HUDEP-2 (cell line): Measurements from ENCODE around the gene DUSP28.

ENCODE experiments used
- DNase-seq, 76 experiments: peaks; one replicate each; lab custom pipeline; 2025; ENCODE audit not compliant: unreplicated experiment in 76 of 76; lab: John Stamatoyannopoulos, UW

The DUSP28 gene

DNA sequence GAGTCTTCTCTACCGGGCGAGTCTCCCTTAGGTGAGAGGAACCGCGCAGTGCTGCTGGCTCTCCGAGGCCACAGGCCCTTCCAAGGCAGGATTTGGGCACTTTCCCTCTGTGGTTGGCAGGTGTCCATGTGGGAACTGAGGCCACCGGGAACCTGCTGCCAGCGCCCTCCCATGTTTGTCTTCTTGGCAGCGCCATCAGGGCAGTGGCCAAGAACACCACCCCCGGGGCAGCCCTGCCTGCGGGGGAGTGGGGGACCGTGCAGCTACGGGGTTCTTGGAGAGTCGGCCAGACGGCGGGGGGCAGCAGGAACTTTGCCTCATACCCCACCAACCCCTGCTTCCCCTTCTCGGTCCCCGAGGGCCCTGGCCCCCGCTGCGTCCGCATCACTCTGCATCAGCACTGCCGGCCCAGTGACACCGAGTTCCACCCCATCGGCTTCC, 36.4 kb downstream of the DUSP28 start:
- no peak for DNase-seq

DNA sequence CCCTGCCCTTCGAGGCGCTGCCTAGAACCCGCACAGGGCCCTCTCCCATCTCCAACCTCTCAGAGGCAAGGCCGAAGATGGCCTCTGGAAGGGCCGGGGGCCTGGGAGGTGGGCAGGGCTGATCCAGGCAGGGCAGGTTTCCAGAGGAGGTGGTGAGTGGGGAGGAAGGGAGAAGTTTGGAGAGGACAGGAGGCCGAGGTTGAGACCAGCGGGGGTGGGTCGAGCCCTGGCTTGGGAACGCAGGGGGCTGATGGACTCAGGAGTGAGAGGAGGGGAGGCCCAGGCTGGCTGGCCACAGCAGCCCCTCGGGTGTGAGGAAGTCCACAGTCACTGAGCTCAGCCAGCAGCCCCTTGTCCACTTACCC, 36.9 kb downstream of the DUSP28 start:
- no peak for DNase-seq

DNA sequence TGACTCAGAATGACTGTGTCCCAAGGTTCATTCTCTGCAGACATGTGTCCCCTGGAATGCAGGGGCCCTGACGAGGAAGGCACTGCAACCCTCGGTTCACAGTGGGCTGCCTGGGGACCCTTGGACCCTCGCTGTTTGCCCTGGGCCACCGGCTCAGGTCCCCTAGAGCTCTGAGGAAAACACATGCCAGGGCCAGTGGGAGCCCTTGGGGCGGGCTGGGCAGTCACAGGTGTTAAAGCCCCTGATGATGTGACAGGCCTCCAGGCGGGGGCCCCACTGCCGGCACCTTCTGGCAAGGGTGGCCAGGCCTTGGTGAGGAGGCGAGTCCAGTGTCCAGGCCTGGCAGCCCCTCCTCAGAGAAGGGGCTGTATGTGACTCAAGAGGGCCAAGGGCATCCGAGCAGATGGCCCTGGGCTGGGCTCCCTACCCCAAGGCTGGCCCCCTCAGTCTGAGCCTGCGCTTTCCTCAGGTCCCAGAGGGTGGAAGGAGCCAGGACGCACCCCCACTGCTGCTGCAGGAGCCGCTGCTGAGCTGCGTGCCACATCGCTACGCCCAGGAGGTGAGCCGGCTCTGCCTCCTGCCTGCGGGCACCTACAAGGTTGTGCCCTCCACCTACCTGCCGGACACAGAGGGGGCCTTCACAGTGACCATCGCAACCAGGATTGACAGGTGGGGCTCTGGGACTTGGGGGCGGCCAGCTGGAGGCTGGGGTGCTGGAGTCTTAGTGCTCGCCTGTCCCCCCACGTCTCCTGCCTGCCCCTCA, 37.4 kb downstream of the DUSP28 start:
- no peak for DNase-seq

DNA sequence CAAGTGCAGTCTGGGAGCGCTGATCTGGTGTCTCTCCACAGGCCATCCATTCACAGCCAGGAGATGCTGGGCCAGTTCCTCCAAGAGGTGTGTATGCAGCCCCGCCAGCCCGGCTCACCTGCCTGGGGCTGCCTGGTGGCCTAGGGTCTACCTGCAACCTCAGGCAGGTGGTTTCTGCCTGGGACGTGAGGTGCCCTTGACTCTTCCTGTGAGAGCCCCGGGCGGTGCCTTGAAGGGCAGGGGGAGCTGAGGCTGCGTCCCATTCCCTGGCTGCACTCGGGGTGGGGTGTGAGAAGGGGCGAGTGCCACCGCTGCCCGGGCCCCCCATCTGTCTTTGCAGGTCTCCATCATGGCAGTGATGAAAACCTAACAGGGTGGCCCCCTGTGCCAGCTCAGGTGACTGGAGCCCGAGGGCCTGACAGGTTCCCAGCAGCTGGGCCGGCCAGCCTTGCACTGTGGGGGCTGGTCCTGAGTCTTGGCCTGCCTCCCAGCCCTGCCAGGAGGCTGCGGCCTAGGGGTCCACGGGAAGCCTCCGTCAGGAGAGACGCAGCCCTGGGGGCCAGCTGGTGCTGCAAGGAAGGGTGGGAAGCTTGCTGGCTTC, 38.3 kb downstream of the DUSP28 start:
- DNase-seq, result no peak

DNA sequence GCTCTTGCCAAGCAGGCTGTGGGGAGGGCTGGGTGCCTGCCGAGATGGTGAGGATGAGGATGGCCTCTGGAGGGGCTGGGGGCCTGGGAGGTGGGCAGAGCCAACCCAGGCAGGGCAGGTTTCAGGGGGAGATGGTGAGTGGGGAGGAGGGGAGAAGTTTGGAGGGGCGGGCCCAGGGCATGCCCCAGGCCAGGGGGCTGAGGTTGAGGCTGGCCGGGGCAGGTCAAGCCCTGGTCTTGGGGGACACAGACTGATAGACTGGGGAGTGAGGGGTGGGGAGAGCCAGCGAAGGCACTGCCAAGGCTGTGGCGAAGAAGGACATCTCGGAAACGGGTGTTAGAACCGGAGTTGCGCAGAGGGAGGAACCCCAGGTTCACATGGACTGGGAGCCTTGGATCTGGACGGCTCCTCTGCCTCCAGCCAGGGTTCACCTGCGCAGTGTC, 39.0 kb downstream of the DUSP28 start:
- no peak for DNase-seq

DNA sequence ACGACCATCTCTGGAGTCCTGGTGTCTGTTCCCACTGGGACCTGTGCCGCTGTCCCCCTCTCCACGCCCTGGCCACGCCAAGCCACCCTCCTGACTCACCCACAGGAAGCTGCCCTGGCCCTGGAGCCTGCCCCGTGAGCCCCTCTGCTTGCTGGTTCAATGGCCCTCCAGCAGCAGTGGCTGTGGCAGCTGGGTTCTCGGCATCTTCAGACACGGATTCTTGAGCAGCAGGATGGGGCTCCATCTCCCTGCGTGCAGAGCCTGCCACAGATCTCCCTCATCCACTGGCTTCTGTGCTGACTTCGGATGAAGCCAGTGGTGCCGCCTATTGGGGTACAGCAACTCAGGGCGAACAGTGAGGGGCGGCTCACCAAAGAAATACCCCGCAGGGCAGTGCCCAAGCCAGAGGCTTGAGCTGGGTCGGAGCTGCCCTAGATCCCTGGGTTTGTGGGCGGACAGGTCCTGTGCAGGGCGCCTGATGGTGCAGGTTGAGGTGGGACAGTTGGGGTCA, 40.3 kb downstream of the DUSP28 start:
- DNase-seq, result no peak

DNA sequence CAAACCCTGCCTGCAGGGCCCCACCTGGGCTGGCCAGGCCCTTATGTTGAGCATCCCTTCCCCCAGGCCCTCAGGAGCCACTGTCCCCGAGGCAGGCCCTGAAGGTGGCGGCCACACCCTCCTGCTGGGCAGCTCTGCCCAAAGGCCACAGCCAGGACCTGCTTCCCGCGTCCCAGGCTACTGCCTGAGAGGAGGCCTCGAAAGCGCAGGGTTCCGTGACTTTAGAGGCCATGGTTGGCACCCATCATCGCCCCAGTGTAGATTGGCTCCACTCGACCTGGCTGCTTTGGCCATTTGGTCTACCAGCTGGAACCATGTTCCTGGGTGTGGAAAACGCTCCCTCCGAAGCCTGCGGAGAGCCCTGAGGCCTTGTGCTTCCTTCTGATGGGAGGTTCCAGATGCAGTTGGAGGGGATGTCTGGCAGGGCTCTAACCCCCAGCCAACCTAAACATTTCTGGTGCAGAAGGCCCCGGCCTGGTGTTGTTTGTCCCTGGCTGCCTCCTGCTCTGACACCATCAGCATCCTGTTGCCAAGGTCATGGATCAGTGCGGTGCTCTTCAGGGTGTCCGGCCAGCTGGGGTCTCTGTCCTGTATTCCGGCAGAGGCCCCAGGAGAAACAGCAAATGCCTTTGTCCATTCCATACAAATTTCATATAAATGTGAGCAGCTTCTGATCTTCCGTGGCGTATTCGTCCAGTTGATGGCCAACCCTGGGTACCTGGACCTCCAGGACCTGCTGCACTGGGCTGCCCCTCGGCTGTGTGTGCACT, 41.1 kb downstream of the DUSP28 start:
- no peak for DNase-seq

DNA sequence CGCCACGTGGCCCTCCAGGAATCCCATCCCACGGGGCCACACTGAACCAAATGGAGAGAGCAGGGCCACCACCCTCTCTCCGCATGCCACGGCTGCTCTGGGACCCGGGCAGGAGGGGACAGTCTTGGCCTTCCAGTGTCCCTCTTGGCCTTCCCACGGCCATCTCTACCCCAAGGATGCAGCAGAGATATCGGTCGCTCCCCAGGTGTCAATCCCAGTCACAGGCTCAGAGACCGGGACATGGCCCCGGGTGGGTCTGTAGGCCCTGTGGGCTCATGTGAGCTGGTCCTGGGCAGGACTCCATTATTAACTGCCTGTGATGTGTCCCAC, 41.6 kb downstream of the DUSP28 start:
- no peak for DNase-seq

DNA sequence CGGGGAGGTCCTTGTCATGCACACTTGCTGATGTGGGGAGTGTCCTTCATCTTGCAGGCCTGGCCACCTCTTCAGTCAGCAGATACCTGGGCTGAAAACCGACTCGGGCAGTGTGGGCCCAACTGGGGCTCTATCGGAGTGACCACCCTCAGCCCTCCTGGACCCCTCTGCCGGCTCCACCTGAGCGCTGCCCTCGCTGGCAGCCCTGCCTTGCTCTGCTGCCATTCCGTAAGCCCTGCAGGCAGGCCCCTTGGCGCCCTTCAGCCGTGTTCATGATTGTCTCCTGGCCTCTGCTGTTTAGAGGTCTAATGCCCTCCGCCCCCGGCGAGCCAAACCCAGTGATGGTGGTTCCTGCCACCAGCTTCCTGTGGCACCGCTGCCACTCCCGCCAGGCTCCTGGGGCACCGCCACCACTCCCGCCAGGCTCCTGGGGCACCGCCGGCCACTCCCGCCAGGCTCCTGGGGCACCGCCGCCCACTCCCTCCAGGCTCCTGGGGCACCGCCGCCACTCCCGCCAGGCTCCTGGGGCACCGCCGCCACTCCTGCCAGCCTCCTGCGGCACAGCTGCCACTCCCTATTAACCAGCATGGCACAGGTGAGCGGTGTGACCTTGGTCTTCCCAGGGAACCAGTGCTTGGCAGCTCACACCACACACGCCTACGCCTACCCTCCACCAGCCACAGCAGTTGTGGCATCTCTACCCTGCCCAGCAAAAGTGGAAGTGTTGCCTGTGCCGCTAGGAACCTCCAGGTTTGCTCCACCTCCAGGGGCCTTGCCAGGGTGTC, 42.3 kb downstream of the DUSP28 start:
- no peak for DNase-seq

DNA sequence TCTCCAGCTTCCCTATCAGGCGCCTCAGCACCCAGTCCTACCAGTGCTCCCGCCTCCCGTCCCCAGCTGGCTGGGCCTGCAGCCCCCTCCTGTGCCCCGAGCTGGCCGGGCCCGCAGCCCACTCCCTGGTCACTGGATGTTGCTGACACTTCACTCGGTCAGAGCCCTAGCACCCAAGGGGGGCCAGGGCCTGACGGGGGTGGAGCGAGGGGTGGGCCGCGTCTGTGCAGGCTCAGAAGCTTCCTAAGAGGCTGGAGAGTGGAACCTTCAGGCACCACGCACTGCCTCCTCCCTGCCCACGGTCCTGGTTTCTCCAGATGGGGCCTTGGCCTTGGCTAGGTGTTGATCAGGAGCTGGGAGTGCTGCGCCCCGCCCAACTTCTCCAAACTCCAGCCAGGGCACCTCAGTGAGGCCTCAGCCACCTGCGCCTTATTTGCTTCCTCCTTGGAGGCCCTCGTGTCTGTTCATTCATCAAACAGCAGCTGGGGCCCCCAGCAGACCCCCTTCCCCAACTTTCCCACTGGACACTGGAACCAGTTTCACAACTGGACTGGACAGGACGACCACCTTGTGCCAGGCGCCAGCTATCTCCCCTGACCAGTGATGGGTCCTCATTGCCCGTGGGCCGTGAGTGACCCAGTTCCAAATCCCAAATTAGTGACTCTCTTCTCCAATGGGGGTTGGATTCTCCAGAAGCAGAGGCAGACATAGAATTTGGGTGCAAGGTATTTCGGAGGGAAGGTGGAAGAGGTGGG, 43.1 kb downstream of the DUSP28 start:
- DNase-seq, result no peak

DNA sequence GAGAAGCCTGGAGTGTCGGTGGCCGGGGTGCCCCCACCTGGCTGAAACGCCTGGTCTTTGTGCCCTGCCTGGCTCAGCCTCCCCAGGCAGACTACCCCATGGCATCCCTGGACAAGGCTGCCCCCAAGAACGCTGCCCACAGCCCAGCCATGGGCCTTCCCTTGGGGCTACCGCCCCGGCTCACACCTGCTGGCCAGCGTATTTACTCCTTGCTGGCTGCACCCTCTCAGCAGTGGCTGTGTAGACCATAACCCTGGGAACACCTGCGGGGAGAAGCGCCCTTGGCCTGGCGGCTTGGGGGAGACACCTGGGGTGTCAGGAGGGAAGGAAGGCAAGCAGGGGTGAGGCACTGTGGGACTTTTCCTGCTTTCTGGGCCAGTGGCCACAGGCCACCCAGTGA, 43.7 kb downstream of the DUSP28 start:
- DNase-seq, result no peak

DNA sequence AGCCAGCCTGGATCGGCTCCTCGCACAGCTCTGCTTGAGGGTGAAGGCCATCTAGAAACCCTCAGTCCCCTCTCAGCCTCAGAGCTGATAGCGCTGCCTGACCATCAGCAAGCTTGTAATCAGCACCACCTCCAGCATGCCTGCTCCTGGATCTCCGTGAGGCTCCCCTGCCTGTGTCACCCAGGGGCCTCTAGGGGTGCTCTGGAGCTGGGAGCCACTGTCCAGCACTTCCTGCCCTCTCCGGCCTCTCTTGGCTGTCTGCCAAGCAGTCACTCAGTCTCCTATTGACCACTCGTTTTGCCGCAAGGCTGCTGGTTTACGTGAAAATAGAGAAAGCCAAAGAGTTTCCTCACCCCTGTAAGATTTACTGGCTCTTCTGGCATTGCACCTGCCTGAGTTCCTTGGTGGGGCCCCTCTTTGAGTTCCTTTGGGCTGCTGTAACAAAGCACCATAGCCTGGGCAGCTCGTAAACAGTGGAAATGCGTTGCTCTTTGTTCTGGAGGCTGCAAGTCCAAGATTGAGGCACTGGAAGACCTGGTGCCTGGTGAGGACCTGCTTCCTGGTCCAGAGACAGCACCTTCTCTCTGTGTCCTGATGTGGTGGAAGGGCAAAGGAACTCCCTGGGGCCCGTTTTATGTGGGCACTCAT, 44.3 kb downstream of the DUSP28 start:
- peak in 12 of 76 experiments; percentile 2 to 46 (median 19) for DNase-seq

DNA sequence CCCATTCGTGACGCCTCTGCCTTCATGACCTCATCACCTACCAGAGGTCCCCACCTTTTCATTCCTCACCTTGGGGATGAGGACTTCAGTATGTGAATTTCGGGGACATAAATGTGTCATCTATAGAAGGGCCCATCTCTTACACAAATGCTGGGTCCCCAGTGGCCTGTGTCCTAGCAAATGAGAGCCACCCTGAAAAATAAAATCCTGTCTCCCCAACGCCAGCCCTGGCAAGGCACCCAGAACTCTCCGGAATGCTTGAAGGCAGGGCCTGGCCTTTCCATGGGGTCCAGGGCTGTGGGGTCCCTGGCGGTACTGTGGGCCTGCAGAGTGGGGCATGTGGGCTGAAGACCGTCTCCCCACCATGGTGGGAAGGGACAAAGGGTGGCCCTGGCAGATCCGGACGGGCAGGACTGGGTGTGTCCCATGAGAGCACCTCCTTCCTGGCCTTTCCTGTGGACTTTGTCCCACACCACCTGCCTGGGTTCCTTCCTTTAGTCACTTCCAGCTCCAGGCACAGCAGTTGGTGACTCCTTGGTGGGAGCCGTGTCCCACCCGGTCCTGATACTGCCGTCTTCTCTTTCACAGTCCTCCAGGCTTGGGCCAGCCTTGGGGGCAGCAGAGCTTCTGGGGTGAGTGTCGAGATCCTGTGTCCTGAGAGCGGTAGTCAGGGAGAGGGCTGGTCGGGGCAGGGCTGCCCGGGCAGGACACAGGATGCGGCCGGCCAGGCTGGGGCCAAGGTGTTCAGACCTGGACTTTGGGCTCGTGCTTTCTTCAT, 45.0 kb downstream of the DUSP28 start:
- DNase-seq, result no peak

DNA sequence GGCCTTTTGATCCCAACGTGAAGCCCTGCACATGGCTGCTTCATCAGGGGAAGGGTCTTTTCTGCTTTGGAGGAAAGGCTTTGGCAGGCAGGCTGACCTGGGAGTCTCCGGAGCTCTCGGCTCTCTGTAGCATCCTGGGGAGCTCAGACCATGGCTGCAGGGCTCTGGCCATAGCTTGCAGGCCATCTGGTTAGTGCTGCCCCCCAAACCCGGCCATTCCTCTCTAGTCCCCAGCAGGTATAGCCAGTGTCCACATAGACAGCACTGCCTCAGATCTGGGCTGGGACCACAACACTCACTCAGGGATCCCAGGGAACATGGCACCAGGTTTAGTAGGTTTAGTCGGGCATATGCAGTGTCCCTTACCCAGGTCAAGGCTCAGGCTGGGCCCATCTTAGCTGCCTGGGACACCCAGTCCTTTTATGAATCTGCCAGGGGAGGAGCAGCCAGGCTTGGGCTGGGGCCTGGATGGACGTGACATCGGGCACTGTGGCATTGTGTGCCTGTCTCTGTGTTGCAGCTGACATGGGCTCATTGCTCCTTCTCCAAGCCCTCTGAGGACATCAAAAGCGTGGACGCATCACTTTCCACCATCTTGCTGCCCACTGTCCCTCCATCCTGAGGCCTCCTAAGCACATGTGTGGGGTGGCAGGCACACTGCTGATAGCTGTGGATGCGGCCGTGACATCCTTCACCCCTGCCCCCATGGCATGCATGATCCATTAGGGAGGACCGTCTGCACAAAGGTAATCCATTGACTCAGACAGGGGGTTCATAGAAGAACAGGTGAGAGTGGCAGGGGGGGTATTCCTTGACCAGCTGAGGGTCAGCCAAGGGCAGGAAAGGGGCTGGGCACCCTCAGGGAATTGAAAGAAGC, 45.9 kb downstream of the DUSP28 start:
- DNase-seq, result no peak

DNA sequence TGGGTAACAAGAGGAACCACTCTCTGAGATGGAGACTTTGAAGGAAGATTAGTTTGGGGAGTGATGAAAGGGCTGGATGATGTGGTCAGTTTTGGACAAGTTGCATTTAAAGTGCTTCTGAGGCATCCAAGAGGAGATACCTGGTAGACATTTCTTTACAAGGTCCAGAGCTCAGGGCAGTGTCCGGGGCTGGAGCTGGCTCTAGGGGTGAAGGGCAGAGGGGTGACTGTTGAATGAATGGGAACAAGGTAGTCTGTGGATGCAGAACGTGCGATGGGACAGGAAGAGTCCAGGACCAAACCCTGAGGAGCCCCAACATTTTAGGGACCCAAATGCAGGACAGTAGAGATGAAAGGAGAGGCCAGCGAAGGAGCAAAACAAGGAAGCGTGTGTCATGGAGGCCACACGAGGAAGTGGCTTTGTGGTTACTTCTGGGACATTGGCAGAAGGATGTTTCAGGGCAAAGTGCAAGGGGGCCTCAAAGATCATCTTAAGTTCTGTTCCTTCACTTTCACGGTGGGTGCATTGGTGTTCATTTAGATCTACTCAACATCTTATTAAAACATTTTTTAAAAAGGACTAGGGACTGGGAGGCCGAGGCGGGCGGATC, 51.5 kb downstream of the DUSP28 start:
- DNase-seq, result no peak
